Aorta (tissue), 5 donors: ENCODE data around the gene PALM. TPM values are rescaled to one million over a fixed set of nuclear protein-coding genes. Genes with fewer than 3 reads are reported as not detected.

Experiments used
- ATAC-seq: fragments of 200-7000 bp; cut with Tn5 transposase; one replicate; pipeline ENCODE4 v1.9.1; 2022; ENCODE audit warnings: moderate library complexity; ENCODE audit not compliant: low FRiP score
- DNase-seq, 2 donors: peaks; one replicate each; pipeline ENCODE4 v3.0.0-alpha.2; 2020
- H3K27ac ChIP-seq, 2 donors: one replicate each; pipeline ENCODE4 v1.5.1; 2013; ENCODE audit warnings: low read length in 2 of 2, mild to moderate bottlenecking in 2 of 2, moderate library complexity in 2 of 2, control low read depth in 1 of 2, inconsistent platforms in 1 of 2, low read depth in 1 of 2
- H3K27me3 ChIP-seq, 2 donors: one replicate each; pipeline ENCODE4 v1.6.1; 2013; ENCODE audit warnings: control low read depth in 1 of 2, low read length in 1 of 2, mild to moderate bottlenecking in 1 of 2, moderate library complexity in 1 of 2; ENCODE audit not compliant: insufficient read depth in 2 of 2, control insufficient read depth in 1 of 2
- H3K36me3 ChIP-seq, 2 donors: one replicate each; pipeline ENCODE4 v1.6.1; 2013; ENCODE audit warnings: control low read depth in 1 of 2, low read length in 1 of 2, mild to moderate bottlenecking in 1 of 2; ENCODE audit not compliant: insufficient read depth in 2 of 2, control insufficient read depth in 1 of 2
- H3K4me1 ChIP-seq, 2 donors: one replicate each; pipeline ENCODE4 v1.6.1; 2013; ENCODE audit warnings: low read length in 2 of 2, control low read depth in 1 of 2, mild to moderate bottlenecking in 1 of 2, moderate library complexity in 1 of 2; ENCODE audit not compliant: insufficient read depth in 2 of 2, control insufficient read depth in 1 of 2
- H3K4me3 ChIP-seq, 2 donors: one replicate each; pipeline ENCODE4 v1.5.1; 2013; ENCODE audit warnings: low read length in 2 of 2, control low read depth in 1 of 2, mild to moderate bottlenecking in 1 of 2
- H3K9me3 ChIP-seq: one replicate; pipeline ENCODE4 v1.6.1; 2013; ENCODE audit warnings: mild to moderate bottlenecking, low read length; ENCODE audit not compliant: control insufficient read depth
- WGBS, 2 donors: extraction: QIAGEN DNeasy Blood & Tissue Kit; methylation state at CpG; one replicate each; pipeline ENCODE4 v1.1.7; 2013; 5-methylcytosine and 5-hydroxymethylcytosine counted together
- intact Hi-C, 2 donors: fragments of 100-400 bp; cut with DNase I; formaldehyde crosslinking; loops; one replicate each; pipeline versions ENCODE4 v1.14.2 to v1.15.0; 2022
- polyA plus RNA-seq, 2 donors: library from polyadenylated mRNA; stranded (reverse); fragments of 200-250 nt; gene quantifications; one replicate each; pipeline ENCODE4 v1.2.3, GENCODE V29; 2013
- total RNA-seq, 2 donors: library from RNA; stranded (reverse); fragmentation: NEBNext Ultra II Directional; extraction: Animal tissue kit (Norgen Biotek cat#: 25700); gene quantifications; one replicate each; pipeline ENCODE4 v1.2.1, GENCODE V29; 2021
- donor health status: healthy with polysubstance abuse.
- donor health status: Bipolar disorder and iron deficiency.
- donor health status: DM: no; HTN: no; CAD: no.
- donor health status: DM: no; HTN: no; CAD: no.
- donor health status: DM: yes; HTN: yes; CAD: no.

PALM gene
- total and polyA plus RNA-seq, 4 donors: 0.59 to 75.1 (median 15.0) TPM

- no peak for DNase-seq
- 95 to 96% methylated on average over 50 of the region's 50 CpGs for WGBS, 2 donors
- no peaks in the 10 kb centered on the region for H3K4me1 ChIP-seq
- H3K9me3 ChIP-seq: peaks cover 3% of the 10 kb centered on the region
- no peak overlapping the region for H3K4me3 ChIP-seq
- H3K36me3 ChIP-seq: no peaks in the 10 kb centered on the region
- no peaks in the 10 kb centered on the region for H3K27me3 ChIP-seq
- no peak overlapping the region for H3K27ac ChIP-seq
- ATAC-seq: peak; percentile 24
- intact Hi-C loops: no loop called here
Observed at GRCh38 chr19:757811-758668, 49.3 kb downstream of the PALM start.

- Histone ChIP-seq H3K9me3 (peaks cover 2% of the 10 kb centered on the region), H3K27ac (no peak overlapping the region), H3K4me1 (no peaks in the 10 kb centered on the region), H3K36me3 (no peaks in the 10 kb centered on the region), H3K27me3 (no peaks in the 10 kb centered on the region), H3K4me3 (no peak overlapping the region)
- DNase-seq (no peak), ATAC-seq (no peak)
- intact Hi-C loops: no loop called here
- 93 to 94% methylated on average over 10 of the region's 10 CpGs for WGBS, 2 donors
Observed at GRCh38 chr19:763181-763580, 54.4 kb downstream of the PALM start.

DNA sequence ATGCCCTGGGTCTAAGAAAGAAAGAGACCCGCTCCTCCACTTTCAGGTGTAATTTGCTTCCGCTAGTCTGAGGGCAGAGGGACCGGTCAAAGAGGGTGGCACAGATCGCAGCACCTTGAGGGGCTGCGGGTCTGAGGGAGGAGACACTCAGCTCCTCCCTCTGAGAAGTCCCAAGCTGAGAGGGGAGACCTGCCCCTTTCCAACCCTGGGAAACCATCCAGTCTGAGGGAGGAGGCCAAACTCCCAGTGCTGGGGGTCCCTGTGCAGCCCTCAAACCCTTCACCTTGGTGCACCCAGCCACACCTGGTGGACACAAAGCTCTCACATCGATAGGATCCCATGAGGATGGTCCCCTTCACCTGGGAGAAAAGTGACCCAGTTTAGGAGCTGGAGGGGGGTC, 55.1 kb downstream of the PALM start:
- no peak for ATAC-seq
- Histone ChIP-seq H3K4me1 (no peaks in the 10 kb centered on the region), H3K9me3 (no peaks in the 10 kb centered on the region), H3K27ac (no peak overlapping the region), H3K4me3 (no peak overlapping the region), H3K36me3 (no peaks in the 10 kb centered on the region), H3K27me3 (no peaks in the 10 kb centered on the region)
- intact Hi-C loops: no loop called here
- 93 to 95% methylated on average over 6 of the region's 6 CpGs for WGBS, 2 donors
- no peak for DNase-seq

DNA sequence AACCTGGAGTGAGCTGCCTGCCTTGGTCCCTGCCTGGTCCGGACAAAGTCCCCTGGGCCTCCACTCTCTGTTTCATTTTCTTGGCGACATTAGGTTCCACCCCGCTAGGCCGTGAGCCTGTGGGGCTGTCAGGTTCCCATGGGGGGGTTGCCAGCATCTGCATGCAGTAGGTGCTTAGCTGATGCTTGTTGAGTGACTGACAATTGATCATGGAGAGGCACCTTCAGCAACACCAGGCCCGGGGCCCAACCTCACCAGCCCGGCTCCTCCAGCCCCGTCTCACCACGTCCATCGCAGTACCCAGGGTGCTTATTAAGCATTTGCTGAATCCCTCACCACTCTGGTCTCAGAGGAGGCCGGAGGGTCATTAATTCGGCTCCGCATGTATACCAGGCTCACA, 55.6 kb downstream of the PALM start:
- Histone ChIP-seq H3K4me3 (no peak overlapping the region), H3K4me1 (no peaks in the 10 kb centered on the region), H3K27ac (no peak overlapping the region), H3K36me3 (no peaks in the 10 kb centered on the region), H3K27me3 (no peaks in the 10 kb centered on the region), H3K9me3 (no peaks in the 10 kb centered on the region)
- WGBS, 2 donors: 94 to 95% methylated on average over 12 of the region's 12 CpGs
- ATAC-seq (no peak), DNase-seq (no peak)
- intact Hi-C loops: no loop called here

DNA sequence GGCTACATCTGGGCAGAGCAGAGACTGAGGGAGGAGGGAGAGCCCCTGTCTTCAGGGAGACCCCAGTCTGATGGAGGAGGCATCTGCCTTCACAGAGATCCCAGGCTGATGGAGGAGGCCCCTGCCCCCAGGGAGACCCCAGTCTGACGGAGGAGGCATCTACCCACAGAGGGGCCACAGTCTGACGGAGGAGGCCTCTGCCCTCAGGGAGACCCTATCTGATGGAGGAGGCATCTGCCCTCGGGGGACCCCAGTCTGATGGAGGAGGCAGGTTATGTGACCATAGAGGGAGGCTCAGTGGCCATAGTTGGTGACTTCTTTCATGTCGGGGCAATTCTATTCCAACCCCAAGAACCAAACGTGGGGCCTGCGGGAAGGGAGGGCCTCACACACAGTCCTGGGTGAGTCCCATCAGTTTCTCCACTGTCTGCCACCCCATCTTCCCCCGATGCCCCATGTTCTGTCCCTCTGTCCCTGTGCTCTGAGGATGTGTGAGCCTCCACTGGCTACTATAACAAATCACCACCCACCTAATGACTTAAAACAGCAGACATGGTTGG, 56.5 kb downstream of the PALM start:
- no peaks in the 10 kb centered on the region for H3K9me3 ChIP-seq
- no peaks in the 10 kb centered on the region for H3K4me1 ChIP-seq
- H3K27ac ChIP-seq: no peak overlapping the region
- no peak for DNase-seq
- H3K27me3 ChIP-seq: no peaks in the 10 kb centered on the region
- 84 to 88% methylated on average over 7 of the region's 7 CpGs for WGBS, 2 donors
- intact Hi-C loops: no loop called here
- ATAC-seq: no peak
- H3K36me3 ChIP-seq: no peaks in the 10 kb centered on the region
- no peak overlapping the region for H3K4me3 ChIP-seq

GRCh38 chr19:768424-768823, 59.7 kb downstream of the PALM start:
- Histone ChIP-seq H3K9me3 (no peaks in the 10 kb centered on the region), H3K27me3 (no peaks in the 10 kb centered on the region), H3K4me3 (no peak overlapping the region), H3K4me1 (no peaks in the 10 kb centered on the region), H3K36me3 (no peaks in the 10 kb centered on the region), H3K27ac (no peak overlapping the region)
- no peak for DNase-seq
- intact Hi-C loops: no loop called here
- ATAC-seq: peak; percentile 31
- WGBS, 2 donors: 4 to 7% methylated on average over 14 of the region's 14 CpGs

- no peak overlapping the region for H3K27ac ChIP-seq
- H3K4me1 ChIP-seq: no peaks in the 10 kb centered on the region
- ATAC-seq: no peak
- intact Hi-C loops: loop anchor here (2.0 to 10.0 kb wide), 4 partner anchors 151 to 215 kb away; partner anchors contain the start of gene WDR18 (in 2 of the 2)
- no peaks in the 10 kb centered on the region for H3K36me3 ChIP-seq
- H3K27me3 ChIP-seq: no peaks in the 10 kb centered on the region
- no peak for DNase-seq
- H3K9me3 ChIP-seq: no peaks in the 10 kb centered on the region
- WGBS, 2 donors: 85 to 91% methylated on average over 6 of the region's 6 CpGs
- H3K4me3 ChIP-seq: no peak overlapping the region
Observed at GRCh38 chr19:769616-770015, 60.9 kb downstream of the PALM start.

DNA sequence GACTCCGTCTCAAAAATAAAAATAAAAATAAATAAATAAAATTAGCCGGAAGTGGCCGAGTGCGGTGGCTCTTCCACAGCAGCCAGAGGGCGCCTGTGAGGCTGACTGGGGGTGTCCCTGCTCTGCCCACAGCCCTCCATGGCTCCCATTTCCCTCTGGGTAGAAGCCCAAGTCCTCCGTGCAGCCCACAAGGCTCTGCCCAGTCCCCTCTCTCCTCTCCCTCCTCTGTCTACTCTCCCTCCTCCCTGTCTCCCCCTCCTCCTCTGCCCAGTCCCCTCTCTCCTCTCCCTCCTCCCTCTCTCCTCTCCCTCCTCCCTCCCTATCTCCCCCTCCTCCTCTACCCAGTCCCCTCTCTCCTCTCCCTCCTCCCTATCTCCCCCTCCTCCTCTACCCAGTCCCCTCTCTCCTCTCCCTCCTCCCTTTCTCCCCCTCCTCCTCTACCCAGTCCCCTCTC, 62.6 kb downstream of the PALM start:
- 26 to 38% methylated on average over 6 of the region's 6 CpGs for WGBS, 2 donors
- ATAC-seq (no peak), DNase-seq (no peak)
- intact Hi-C loops: loop anchor here (2.0 to 10.0 kb wide), 4 partner anchors 149 to 213 kb away; partner anchors contain the start of gene WDR18 (in 2 of the 2)
- Histone ChIP-seq H3K4me1 (no peaks in the 10 kb centered on the region), H3K27ac (no peak overlapping the region), H3K27me3 (no peaks in the 10 kb centered on the region), H3K9me3 (no peaks in the 10 kb centered on the region), H3K36me3 (no peaks in the 10 kb centered on the region), H3K4me3 (no peak overlapping the region)

DNA sequence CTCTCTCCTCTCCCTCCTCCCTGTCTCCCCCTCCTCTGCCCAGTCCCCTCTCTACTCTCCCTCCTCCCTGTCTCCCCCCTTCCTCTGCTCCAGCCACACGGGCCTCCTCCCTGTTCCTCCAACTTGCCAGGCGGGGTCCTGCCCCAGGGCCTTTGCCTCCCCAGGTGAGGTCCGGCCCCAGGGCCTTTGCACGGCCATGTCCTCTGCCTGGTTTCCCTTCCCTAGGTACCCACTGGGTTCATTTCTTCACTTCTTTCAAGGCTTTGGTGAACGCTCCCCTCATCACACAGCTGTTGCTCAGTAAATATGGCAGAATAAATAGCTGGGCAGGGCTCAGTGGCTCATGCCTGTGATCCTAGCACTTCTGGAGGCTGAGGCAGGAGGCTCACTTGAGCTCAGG, 63.3 kb downstream of the PALM start:
- H3K27ac ChIP-seq: no peak overlapping the region
- no peak for DNase-seq
- H3K36me3 ChIP-seq: no peaks in the 10 kb centered on the region
- WGBS, 2 donors: 90 to 91% methylated on average over 5 of the region's 5 CpGs
- no peaks in the 10 kb centered on the region for H3K4me1 ChIP-seq
- no peaks in the 10 kb centered on the region for H3K9me3 ChIP-seq
- ATAC-seq: no peak
- intact Hi-C loops: loop anchor here (5.0 to 10.0 kb wide), 2 partner anchors 150 to 213 kb away; partner anchors contain the start of gene WDR18 (in 1 of the 2)
- H3K27me3 ChIP-seq: no peaks in the 10 kb centered on the region
- no peak overlapping the region for H3K4me3 ChIP-seq
